Lung (tissue), 12 donors: ENCODE measurements around the gene PTPRD. TPM values are rescaled to one million over a fixed set of nuclear protein-coding genes. Genes with fewer than 3 reads are reported as not detected.

ENCODE experiments used
- ATAC-seq: fragments of 200-7000 bp; cut with Tn5 transposase; one replicate; pipeline ENCODE4 v1.9.1; 2020; ENCODE audit warnings: moderate number of reproducible peaks; ENCODE audit not compliant: insufficient read depth, low FRiP score
- DNase-seq, 3 donors: peaks; one replicate each; pipeline ENCODE4 v3.0.0-alpha.2; 2013 to 2017
- H3K27ac ChIP-seq, 2 donors: one replicate each; pipeline ENCODE4 v1.5.1; 2013; ENCODE audit warnings: mild to moderate bottlenecking in 2 of 2, moderate library complexity in 2 of 2, control low read depth in 1 of 2, inconsistent platforms in 1 of 2, low read depth in 1 of 2, low read length in 1 of 2
- H3K27me3 ChIP-seq, 3 donors: one replicate each; pipeline ENCODE4 v1.5.1; 2013; ENCODE audit warnings: low read length in 2 of 3; ENCODE audit not compliant: control insufficient read depth in 3 of 3, insufficient read depth in 3 of 3
- H3K36me3 ChIP-seq, 4 donors: one replicate each; pipeline ENCODE4 v1.5.1; 2013; ENCODE audit warnings: low read length in 4 of 4, mild to moderate bottlenecking in 1 of 4, moderate library complexity in 1 of 4; ENCODE audit not compliant: control insufficient read depth in 4 of 4, insufficient read depth in 4 of 4
- H3K4me1 ChIP-seq, 5 donors: one replicate each; pipeline ENCODE4 v1.5.1; 2013; ENCODE audit warnings: low read length in 5 of 5, mild to moderate bottlenecking in 2 of 5, moderate library complexity in 1 of 5; ENCODE audit not compliant: control insufficient read depth in 5 of 5, insufficient read depth in 5 of 5
- H3K4me3 ChIP-seq: one replicate; pipeline ENCODE4 v1.5.1; 2013; ENCODE audit warnings: mild to moderate bottlenecking, control low read depth, moderate library complexity
- H3K9ac ChIP-seq, 2 donors: one replicate each; pipeline ENCODE4 v1.5.1; 2013; ENCODE audit warnings: low read length in 2 of 2, control low read depth in 1 of 2; ENCODE audit not compliant: insufficient read depth in 1 of 2
- H3K9me3 ChIP-seq, 4 donors: one replicate each; pipeline ENCODE4 v1.5.1; 2013; ENCODE audit warnings: low read length in 3 of 4, mild to moderate bottlenecking in 1 of 4, moderate library complexity in 1 of 4; ENCODE audit not compliant: control insufficient read depth in 4 of 4, insufficient read depth in 3 of 4
- CTCF ChIP-seq: IDR thresholded peaks from 2 replicates; pipeline ENCODE4 v1.5.1; 2012; ENCODE audit warnings: mild to moderate bottlenecking; ENCODE audit errors: control extremely low read depth, extremely low read depth
- WGBS, 2 donors: extraction: QIAGEN DNeasy Blood & Tissue Kit; methylation state at CpG; one replicate each; pipeline ENCODE4 v1.1.7; 2013; 5-methylcytosine and 5-hydroxymethylcytosine counted together
- polyA plus RNA-seq, 2 donors: library from polyadenylated mRNA; stranded (reverse); fragments of 200-250 nt; gene quantifications; one replicate each; pipeline ENCODE4 v1.2.1, GENCODE V29; 2013
- total RNA-seq, 2 donors: library from RNA; depleted of rRNA in 1 of 2; stranded (reverse); fragments of >200 nt in 1 of 2; gene quantifications; one replicate each; pipeline ENCODE4 v1.2.1, GENCODE V29; 2014 to 2021
- donor health status: control.
- donor health status: control.
- donor health status: Bipolar disorder and iron deficiency.
- donor health status: healthy.
- donor health status: DM: yes; HTN: yes; CAD: no.

The PTPRD gene
- total and polyA plus RNA-seq, 4 donors, result 1.9 to 145 (median 13.7) TPM

- Histone ChIP-seq H3K27me3 (peaks cover 0 to 2% (median 0%) of the 10 kb centered on the region in 3 donors), H3K27ac (no peak overlapping the region), H3K4me1 (peaks cover 0 to 8% (median 0%) of the 10 kb centered on the region in 5 donors), H3K36me3 (no peaks in the 10 kb centered on the region), H3K4me3 (no peak overlapping the region), H3K9me3 (no peaks in the 10 kb centered on the region), H3K9ac (no peak overlapping the region)
- WGBS, 2 donors, result 32 to 50% methylated on average over 1 of the region's 1 CpG
- no peak for TF ChIP-seq CTCF
- ATAC-seq (no peak), DNase-seq (no peak)
Measured at GRCh38 chr9:10228082-10228481, 384.7 kb downstream of the PTPRD start.

GRCh38 chr9:10226996-10227395 lies 385.8 kb downstream of the PTPRD start:
- WGBS, 2 donors, result 76 to 82% methylated on average over 4 of the region's 4 CpGs
- ATAC-seq, result no peak
- no peak overlapping the region for H3K9ac ChIP-seq
- H3K27ac ChIP-seq, result no peak overlapping the region
- no peak for DNase-seq
- H3K27me3 ChIP-seq, result peaks cover 0 to 2% (median 0%) of the 10 kb centered on the region in 3 donors
- no peaks in the 10 kb centered on the region for H3K36me3 ChIP-seq
- no peaks in the 10 kb centered on the region for H3K4me1 ChIP-seq
- H3K9me3 ChIP-seq, result no peaks in the 10 kb centered on the region
- no peak for TF ChIP-seq CTCF
- H3K4me3 ChIP-seq, result no peak overlapping the region

- Histone ChIP-seq H3K4me1 (no peaks in the 10 kb centered on the region), H3K9me3 (no peaks in the 10 kb centered on the region), H3K4me3 (no peak overlapping the region), H3K9ac (no peak overlapping the region), H3K27ac (no peak overlapping the region), H3K27me3 (no peaks in the 10 kb centered on the region), H3K36me3 (no peaks in the 10 kb centered on the region)
- no peak for TF ChIP-seq CTCF
- DNase-seq, result no peak
- 53 to 70% methylated on average over 3 of the region's 3 CpGs for WGBS, 2 donors
- no peak for ATAC-seq
Measured at GRCh38 chr9:10212702-10213101, 400.1 kb downstream of the PTPRD start.

GRCh38 chr9:10208691-10209069 lies 404.1 kb downstream of the PTPRD start:
- no peaks in the 10 kb centered on the region for H3K27me3 ChIP-seq
- H3K27ac ChIP-seq, result no peak overlapping the region
- 50 to 74% methylated on average over 3 of the region's 3 CpGs for WGBS, 2 donors
- H3K4me3 ChIP-seq, result no peak overlapping the region
- DNase-seq, result no peak
- H3K9me3 ChIP-seq, result no peaks in the 10 kb centered on the region
- H3K9ac ChIP-seq, result peak overlapping the region in 1 of 2 donors; percentile 38
- TF ChIP-seq CTCF, result no peak
- no peak for ATAC-seq
- H3K4me1 ChIP-seq, result no peaks in the 10 kb centered on the region
- H3K36me3 ChIP-seq, result no peaks in the 10 kb centered on the region
